NCI-H1417 (cell line): Measurements from ENCODE around the gene FNBP1L.
"Not testable (repeated sequence)": the region's sequence is repeated elsewhere in the genome, so short reads cannot be mapped to it uniquely, and the experiment has no call there.

Experiments
- DNase-seq, 3 experiments: peaks; one replicate each; lab custom pipeline; 2025; lab: John Stamatoyannopoulos, UW

The FNBP1L gene

DNA sequence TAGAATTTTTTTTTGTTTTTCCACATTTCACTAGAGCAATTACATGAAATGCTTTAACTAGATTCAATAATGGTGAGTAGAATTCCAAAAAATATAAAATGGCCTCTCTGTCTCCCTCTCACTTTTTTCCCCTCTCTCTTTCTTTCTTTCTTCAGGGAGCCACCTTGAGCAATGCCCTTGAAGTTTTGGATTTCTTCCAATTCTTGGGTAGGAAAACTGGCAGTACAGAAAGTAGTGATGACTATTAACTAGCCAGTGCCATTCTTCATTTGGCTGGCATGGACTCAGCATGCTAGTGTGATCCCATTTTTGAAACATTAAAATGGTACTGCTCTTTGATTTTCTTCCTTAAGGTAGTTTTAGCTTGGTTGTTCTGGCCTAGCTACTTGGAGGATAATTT is 4.5 kb upstream of the FNBP1L start:
- no peak for DNase-seq

DNA sequence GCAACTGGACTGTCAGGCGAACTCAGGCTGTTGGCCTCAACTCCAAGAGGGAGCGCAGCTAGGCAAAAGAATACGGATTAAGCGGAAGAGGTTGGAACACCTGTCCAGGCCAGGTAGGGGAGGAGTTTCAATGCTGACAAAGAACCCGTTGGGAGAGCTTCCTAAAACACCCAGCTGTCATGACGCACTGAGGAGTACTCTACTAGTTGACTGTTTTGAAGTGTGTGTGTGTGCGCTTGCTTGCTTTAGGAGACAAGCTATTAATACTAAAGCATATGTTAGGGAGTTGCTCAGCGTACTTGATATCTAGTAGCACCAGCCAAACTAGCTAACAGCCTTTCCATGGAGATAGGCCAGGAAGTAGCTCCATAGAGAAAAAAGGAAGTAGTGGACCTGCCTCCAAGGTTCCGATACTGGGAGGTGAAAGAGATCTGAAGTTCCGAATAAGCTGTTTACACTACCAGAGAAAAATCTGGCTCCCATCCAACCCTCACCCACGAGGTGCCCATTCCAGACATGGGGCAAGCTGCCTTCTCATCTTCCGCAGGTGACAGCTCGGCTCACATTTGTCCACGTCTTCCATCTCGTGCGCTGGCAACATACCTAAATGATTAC is 974 bp upstream of the FNBP1L start:
- peak; percentile 74 to 85 (median 79) for DNase-seq

DNA sequence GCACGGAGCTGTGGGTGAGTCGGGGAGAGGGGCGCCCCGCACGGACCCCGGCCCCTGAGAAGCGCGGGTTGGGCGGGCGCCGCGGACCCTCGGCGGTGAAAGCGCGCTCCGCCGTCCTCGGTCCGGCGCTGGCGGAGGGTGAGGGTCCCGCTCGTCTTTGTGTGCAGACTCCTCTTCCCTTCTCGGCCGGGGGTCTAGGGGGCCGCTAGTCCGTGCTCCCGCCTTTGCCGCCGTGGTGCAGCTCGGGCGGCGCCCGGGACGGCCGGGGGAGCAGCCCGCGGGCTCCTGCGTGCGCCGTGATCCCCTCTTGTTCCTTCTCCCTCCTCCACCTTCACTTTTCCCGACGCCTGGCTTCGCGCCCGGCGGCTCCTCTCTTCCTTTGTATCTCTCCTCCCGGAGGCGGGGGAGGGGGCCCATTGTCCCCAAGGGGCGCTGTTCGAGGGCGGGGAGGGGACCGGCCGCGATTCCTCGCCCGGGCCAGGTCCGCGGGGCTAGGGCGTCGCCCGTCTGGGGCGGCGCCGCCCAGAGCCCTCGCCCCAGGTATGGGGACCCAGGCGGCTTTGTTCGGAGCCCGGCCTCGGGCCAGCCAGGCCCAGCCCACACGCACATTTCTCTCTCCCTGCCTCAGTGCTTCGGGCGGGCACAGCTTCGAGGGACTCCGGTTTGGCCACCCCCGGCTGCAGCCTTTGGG is 519 bp downstream of the FNBP1L start:
- peak; percentile 48 to 85 (median 81) for DNase-seq

DNA sequence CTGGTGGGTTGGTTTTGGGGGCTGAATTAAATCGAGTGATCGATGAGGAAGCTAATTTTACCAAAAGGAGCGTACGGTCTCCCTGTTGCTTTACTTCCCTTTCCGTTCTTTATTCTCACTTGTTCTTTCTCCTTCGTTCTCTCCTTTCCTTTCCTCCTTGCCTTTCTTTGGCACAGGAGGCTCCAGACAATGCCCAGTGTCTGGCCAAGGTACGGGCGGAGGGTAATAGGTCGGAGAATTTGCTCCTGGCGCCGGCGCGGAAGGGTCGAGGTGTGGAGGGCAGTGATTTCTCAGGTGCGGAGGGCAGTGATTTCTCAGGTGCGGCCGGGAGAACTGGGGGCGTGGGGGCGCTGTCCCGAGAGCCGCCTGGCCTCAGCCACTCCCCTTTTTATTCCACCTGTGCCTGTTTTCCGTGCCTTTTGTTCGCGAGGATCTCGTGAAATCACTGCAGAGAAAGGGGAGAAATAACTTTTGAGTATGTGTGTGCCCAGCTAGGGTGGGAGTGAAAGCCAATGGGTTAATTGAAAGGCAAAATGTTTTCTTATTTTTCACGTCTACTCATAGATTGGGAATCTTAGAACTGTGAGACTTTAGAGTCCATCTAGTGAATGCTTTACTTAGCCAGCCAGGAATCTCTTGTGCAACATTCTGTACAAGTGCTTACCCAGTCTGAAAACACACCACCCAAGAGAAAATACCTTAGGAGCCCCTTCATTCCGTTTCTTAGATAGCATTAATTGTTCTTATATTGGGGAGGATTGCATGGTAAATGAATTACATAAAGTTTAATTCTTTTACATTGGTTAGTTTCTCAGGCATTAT is 1.3 kb downstream of the FNBP1L start:
- peak; percentile 42 to 88 (median 78) for DNase-seq

DNA sequence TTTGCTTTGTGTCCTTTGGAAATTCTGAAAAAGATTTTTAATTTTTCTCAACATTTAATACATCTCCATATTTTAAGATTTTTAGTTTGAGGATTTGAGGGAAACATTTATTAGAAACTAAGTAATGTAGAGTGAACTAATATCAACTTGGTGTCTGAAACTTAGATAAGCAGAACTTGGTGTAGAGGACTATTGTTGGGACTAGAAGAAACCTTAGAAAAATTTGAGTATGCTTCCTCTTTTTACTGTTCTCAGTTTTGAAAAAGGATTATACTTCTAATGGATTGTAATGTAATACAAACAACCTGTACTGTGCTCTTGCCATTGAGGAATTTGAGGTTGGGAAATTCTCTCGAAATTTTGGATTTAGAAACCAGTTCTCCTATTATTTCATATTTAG is 2.4 kb downstream of the FNBP1L start:
- no peak for DNase-seq

DNA sequence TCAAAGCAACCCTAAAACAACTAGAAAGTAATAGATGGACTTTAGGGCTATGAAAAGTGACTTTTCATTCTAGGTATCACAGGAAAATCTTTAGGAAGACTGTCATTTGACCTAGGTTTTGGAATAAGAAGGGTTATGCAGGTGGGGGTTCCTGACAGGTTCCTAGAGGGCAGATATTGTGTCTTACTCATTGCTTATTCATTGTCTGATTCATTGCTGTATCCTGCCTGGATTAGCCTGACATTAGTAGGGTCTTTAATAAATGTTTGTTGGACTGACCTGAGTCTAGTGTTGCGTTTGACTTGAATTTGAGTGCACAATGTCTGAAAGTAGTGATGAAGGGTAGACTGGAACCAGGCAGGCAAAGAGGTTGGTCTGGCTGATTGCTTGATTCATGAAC is 6.0 kb downstream of the FNBP1L start:
- DNase-seq: no peak

DNA sequence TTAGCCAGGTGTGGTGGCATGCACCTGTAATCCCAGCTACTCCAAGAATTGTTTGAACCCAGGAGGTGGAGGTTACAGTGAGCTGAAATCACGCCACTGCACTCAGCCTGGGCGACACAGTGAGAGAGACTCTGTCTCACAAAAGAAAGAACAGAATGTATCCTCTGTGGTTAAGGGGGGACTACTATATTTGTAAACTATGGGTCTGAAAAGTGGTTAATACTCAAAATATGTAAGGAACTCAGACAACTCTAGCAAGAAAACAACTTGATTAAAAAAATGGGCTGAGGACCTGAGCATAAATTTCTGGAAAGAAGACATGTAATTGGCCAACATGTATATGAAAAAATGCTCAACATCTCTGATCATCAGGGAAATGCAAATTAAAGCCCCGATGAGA is 11.2 kb downstream of the FNBP1L start:
- DNase-seq: no peak

DNA sequence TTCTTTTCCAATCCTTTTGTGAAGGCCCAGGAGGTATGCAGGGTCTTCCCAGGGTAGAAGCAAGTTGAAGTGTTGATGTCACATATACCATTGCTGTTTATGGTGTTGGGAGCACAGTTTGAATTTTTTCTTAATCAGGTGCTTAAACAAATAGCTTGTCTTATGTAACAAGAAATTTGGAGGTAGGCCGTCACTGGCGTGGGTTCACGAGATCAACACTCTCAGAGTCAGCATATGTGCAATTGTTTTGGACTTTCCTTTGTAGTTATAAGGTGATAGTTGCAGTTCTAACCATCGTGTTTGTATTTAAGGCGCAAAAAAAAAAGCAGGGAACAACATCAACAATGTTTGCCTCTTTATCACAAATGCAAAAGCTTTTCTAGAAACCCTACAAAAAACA is 13.3 kb downstream of the FNBP1L start:
- DNase-seq: no peak

DNA sequence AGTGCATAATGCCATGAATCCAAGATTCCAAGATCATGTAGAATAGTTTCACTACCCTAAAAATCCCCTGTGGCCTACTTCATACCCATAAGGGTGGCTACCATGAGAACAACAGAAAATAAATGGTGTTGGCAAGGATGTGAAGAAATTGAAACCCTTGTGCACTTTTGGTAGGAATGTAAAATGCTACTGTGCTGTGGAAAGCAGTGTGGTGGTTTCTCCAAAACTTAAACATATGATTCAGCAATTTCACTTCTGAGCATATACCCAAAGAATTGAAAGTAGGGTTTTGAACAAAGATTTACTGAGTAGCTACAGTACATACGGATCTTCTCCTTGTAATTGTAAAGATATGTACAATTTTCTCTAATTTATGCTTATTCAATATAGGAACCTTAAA is 16.0 kb downstream of the FNBP1L start:
- DNase-seq: no peak

DNA sequence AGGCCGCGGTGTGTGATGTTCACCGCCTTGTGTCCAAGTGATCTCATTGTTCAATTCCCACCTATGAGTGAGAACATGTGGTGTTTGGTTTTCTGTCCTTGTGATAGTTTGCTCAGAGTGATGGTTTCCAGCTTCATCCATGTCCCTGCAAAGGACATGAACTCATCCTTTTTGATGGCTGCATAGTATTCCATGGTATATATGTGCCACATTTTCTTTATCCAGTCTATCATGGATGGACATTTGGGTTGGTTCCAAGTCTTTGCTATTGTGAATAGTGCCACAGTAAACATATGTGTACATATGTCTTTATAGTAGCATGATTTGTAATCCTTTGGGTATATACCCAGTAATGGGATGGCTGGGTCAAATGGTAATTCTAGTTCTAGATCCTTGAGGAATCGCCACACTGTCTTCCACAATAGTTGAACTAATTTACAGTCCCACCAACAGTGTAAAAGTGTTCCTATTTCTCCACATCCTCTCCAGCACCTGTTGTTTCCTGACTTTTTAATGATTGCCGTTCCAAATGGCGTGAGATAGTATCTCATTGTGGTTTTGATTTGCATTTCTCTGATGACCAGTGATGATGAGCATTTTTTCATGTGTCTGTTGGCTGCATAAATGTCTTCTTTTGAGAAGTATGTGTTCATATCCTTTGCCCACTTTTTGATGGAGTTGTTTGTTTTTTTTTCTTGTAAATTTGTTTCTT is 17.6 kb downstream of the FNBP1L start:
- DNase-seq: not testable (repeated sequence)

DNA sequence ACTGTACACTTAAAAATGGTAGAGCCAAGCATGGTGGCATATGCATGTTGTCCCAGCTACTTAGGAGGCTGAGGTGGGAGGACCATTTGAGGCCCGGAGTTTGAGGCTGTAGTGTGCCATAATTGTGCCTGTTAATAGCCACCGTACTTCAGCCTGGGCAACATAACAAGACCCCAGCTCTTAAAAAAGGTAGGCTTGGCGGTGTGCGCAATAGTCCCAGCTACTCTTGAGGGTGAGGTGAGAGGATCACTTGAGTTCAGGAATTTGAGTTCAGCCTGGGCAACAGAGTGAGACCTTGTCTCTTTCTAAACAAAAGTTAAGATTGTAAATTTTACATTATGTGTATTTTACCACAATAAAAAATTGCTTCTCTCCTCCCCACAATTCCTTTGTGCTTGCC is 19.7 kb downstream of the FNBP1L start:
- DNase-seq: no peak

DNA sequence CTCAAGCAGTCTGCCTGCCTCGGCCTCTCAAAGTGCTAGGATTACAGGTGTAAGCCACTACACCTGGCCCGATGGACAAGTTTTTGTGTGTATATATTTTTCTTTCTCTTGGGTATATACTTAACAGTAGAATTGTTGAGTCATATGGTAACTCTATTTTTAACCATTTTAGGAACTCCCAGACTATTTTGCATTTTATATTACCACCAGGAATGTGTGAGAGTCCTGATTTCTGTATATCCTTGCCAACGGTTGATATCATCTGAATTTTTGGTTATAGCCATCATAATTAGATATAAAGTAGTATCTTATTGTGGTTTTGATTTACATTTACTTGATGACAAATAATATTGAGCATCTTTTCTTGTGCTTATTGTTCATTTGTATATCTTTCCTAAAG is 20.7 kb downstream of the FNBP1L start:
- DNase-seq: no peak

DNA sequence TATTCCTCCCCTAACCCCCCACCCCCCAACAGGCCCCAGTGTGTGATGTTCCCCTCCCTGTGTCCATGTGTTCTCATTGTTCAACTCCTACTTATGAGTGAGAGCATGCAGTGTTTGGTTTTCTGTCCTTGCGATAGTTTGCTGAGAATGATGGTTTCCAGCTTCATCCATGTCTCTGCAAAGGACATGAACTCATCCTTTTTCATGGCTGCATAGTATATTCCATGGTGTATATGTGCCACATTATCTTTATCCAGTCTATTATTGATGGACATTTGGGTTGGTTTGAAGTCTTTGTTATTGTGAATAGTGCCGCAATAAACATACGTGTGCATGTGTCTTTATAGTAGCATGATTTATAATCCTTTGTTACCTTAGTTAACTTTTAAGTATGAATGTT is 21.3 kb downstream of the FNBP1L start:
- DNase-seq: not testable (repeated sequence)

DNA sequence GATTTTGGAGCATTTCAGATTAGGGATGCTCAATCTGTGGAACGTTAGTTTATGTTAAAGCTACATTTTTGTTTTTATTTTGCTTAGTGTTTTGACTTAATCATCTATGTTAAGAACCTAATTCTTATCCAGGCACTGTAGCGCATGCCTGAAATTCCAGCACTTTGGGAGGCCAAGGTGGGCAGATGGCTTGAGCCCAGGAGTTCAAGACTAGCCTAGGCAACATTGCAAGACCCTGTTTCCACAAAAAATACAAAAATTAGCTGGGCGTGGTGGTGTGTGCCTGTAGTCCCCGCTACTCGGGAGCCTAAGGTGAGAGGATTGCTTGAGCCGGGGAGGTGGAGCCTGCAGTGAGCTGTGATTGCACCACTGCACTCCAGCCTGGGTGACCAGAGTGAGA is 23.4 kb downstream of the FNBP1L start:
- no peak for DNase-seq

DNA sequence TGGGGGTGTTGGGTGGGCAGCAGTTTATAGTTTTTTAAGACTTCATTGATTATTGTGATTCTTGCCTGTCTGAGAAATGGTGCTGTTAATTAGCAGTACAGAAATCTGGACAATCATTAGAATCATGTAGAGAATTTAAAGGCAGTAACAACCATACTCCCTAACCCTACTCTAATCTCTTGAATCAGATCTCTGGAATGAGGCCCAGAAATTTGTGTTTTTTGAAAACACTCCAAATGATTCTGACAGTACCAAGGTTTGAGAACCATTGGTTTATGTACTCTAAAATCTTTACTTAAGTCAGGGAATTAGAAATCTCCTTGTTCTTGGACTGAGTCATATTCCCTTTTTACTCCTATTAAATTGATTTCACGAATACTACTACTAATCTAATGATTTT is 24.0 kb downstream of the FNBP1L start:
- DNase-seq: no peak

DNA sequence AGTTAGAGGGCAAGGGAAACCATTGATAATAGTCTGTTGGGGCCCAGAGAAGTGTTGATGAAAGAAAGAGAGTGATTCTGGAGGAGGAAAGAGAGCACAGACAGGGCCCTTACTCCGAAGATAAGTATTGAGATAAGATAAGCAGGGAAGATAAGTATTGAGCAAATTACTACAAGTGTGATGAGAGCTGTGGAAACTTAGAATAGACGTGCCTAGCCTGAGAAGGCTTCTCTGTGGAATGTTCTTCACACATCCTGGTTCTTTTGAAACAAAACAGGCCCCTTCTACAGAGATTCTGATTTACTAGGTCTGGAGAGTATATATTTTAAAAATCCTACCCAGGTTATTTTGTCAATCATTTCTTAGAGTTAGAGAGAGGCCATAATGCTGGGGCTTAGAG is 26.4 kb downstream of the FNBP1L start:
- DNase-seq: no peak

DNA sequence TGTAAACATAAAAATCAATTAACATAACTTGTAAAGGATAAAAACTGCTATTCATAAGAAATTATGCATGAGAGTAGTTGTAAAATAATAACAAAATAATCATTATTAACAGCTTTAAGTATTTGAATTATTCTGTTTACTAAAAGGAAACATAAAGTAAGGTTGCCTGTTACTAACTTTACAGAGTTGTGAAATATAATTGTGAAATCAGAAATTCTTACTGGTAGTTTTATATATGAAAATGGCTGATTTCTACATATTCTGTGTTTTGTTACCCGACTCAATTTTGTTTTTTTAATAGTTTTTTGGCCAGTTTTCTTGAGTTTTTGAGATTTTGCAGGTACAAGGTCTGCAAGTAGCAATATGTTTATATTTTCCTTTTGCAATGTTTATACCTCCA is 27.8 kb downstream of the FNBP1L start:
- no peak for DNase-seq

DNA sequence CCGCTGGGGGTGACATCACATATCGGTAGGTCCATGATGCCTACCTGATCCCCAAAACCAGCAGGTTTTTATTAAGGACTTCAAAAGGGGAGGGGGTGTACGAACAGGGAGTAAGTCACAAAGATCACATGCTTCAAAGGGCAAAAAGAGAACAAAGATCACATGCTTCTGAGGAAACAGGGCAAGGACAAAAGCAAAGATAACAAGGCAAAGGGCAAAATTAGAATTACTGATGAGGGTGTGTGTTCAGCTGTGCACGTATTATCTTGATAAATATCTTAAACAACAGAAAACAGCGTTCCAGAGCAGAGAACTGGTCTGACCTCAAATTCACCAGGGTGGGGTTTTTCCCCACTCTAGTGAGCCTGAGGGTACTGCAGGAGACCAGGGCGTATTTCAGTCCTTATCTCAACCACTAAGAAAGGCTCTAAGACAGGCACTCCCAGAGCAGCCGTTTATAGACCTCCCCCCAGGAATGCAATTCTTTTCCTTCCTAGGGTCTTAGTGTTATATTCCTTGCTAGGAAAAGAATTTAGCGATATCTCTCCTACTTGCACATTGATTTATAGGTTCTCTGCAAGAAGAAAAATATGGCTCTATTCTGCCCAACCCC is 31.3 kb downstream of the FNBP1L start:
- DNase-seq: not testable (repeated sequence)

DNA sequence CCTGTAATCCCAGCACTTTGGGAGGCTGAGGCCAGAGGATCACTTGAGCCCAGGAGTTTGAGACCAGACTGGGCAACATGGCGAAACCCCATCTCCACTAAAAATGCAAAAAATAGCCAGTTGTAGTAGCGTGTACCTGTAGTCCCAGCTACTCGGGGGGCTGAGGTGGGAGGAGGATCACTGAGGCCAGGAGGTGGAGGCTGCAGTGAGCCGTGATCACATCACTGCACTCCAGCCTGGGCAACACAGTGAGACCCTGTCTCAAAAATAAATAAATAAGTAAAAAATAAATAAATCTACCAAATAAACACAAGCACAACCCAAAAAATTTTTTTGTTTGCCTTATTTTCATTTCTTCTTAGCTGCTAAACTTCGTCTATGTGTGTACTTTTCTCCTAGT is 34.0 kb downstream of the FNBP1L start:
- not testable (repeated sequence) for DNase-seq

DNA sequence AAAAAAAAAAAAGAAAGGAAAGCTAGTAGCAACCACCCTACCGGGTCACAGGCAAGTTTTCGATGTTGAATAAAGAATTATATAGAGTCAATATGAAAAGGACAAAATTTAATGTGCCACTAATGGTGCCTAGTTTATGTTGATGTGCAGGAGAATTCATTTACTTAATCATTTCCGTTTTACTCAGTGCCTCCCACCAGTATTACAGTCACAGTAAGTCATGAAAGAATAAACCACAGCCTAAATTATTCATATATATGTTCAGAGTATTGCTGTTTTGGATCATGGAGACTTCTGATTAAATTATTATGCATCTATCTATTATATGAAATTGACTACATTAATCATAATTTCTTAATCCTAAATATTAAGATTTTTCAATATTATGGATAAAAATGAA is 35.3 kb downstream of the FNBP1L start:
- no peak for DNase-seq

DNA sequence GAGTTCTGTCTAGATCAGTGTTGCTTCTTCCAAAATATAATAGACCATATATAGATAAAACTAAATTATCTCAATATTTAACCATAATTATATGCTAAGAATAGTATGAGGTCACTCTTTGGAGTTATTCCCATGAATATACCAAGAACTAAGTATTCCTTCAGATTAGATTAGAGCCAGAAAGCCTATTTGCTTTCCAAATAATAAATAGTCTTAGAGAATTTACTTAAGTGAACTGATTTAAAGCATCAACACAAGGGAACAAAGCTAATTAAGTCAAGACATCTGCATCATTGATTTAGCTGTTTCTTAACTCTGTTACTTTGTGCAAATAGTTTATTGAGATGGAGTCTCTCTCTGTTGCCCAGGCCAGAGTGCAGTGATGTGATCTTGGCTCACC is 35.7 kb downstream of the FNBP1L start:
- no peak for DNase-seq

DNA sequence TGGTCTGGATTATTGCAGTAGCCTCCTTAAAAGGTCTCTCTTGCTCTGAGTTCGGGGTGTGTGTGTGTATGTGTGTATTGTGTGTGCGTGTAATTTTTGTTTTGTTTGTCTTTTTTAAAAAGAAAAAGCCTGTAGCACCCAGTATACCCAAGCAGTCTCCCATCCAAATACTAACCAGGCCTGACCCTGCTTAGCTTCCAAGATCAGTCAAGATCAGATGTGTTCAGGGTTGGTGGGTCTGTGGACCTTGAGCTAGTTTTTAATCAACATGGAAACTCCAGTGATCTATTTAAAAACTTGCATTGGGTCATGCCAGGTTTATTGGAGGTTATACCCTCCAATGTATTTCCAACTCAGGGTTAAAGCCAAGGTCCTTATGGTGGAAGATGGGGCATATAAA is 40.3 kb downstream of the FNBP1L start:
- DNase-seq: no peak
